K562 (cell line): ENCODE data around the gene CD44. TPM values are rescaled to one million over a fixed set of nuclear protein-coding genes. Genes with fewer than 3 reads are reported as not detected.

Experiments
- ATAC-seq: fragments of 200-7000 bp; cut with Tn5 transposase; 3 replicates; pipeline ENCODE4 v1.9.1; 2020; ENCODE audit warnings: moderate library complexity
- BruUV-seq: library from RNA; stranded (reverse); fragments of 400-500 nt; replicated peaks from 2 replicates; lab custom pipeline; 2021; lab: Mats Ljungman, UMichigan
- CTCF ChIA-PET: fragments of 300-600 bp; formaldehyde crosslinking; extraction: SDS; loops from one replicate; lab custom pipeline; 2021; ENCODE audit warnings: low intra/inter-chr PET ratio; lab: Yijun Ruan, JAX
- POLR2A ChIA-PET: fragments of 300-600, 350-650 bp; sonication (Branson Sonifier 250); formaldehyde crosslinking; extraction: SDS; loops from one replicate; lab custom pipeline; 2021; ENCODE audit warnings: antibody characterized with exemption, inconsistent platforms; lab: Yijun Ruan, JAX
- DNase-seq, 4 experiments: peaks; one replicate each; pipeline versions ENCODE4 v3.0.0 to v3.0.0-alpha.2; 2011 to 2018; ENCODE audit warnings: low spot score in 3 of 4, mixed read lengths in 3 of 4; ENCODE audit errors: extremely low read depth in 1 of 4
- FAIRE-seq: peaks from 2 replicates; lab custom pipeline; 2011; peaks lifted over from hg19 to GRCh38; lab: Jason Lieb, UNC
- H2AFZ ChIP-seq: 2 replicates; pipeline ENCODE4 v1.6.0; 2011; ENCODE audit warnings: low read depth, low read length, control low read depth, inconsistent platforms
- H3K27ac ChIP-seq: fragments of 200-600 bp; 3 replicates; pipeline ENCODE4 v1.8.0; 2011; ENCODE audit warnings: low read depth, mild to moderate bottlenecking, control low read depth, inconsistent platforms, low read length, moderate library complexity, mixed read lengths; ENCODE audit errors: extremely low read depth
- H3K27me3 ChIP-seq, 2 experiments: fragments of 300-600 bp in 1 of 2; 2 replicates in 1 of 2; 3 replicates in 1 of 2; pipeline versions ENCODE4 v1.6.0 to v1.8.0; 2011; ENCODE audit warnings: inconsistent platforms in 2 of 2, low read length in 2 of 2, mild to moderate bottlenecking in 1 of 2, mixed read lengths in 1 of 2, moderate library complexity in 1 of 2; ENCODE audit not compliant: control insufficient read depth in 2 of 2, insufficient read depth in 2 of 2
- H3K36me3 ChIP-seq: fragments of 300-600 bp; 3 replicates; pipeline ENCODE4 v1.8.0; 2011; ENCODE audit warnings: mild to moderate bottlenecking, low read length, inconsistent platforms; ENCODE audit not compliant: control insufficient read depth, insufficient read depth
- H3K4me1 ChIP-seq, 2 experiments: fragments of 200-600 bp in 1 of 2; replicated peaks in 1 of 2; 2 replicates in 1 of 2; 3 replicates in 1 of 2; pipeline versions ENCODE4 v1.5.1 to v1.8.0; 2011; ENCODE audit warnings: inconsistent platforms in 2 of 2, low read length in 2 of 2, mild to moderate bottlenecking in 1 of 2, mixed read lengths in 1 of 2, moderate library complexity in 1 of 2; ENCODE audit not compliant: control insufficient read depth in 2 of 2, insufficient read depth in 2 of 2
- H3K4me2 ChIP-seq: 2 replicates; pipeline ENCODE4 v1.6.1; 2011; ENCODE audit warnings: low read length, control low read depth, inconsistent platforms, mixed read lengths; ENCODE audit not compliant: insufficient read depth
- H3K4me3 ChIP-seq: fragments of 200-600 bp; sonication (generic), shearing (Covaris generic); 2 replicates; pipeline ENCODE4 v1.5.1; 2016; ENCODE audit warnings: control low read depth, inconsistent platforms
- H3K79me2 ChIP-seq: fragments of 200-600 bp; 3 replicates; pipeline ENCODE4 v1.8.0; 2011; ENCODE audit warnings: low read length, inconsistent platforms; ENCODE audit not compliant: control insufficient read depth, insufficient read depth
- H3K9ac ChIP-seq, 2 experiments: 2 replicates each; pipeline versions ENCODE4 v1.6.0 to v1.6.1; 2011; ENCODE audit warnings: low read depth in 2 of 2, low read length in 2 of 2, control low read depth in 1 of 2, inconsistent platforms in 1 of 2, mild to moderate bottlenecking in 1 of 2, mixed read lengths in 1 of 2; ENCODE audit not compliant: insufficient read depth in 1 of 2
- H3K9me1 ChIP-seq: one replicate; pipeline ENCODE4 v1.6.0; 2011; ENCODE audit warnings: inconsistent platforms, mild to moderate bottlenecking, low read length, moderate library complexity; ENCODE audit not compliant: control insufficient read depth, insufficient read depth
- H3K9me3 ChIP-seq: replicated peaks from 2 replicates; pipeline ENCODE4 v1.5.1; 2011; ENCODE audit warnings: low read depth, low read length, inconsistent platforms; ENCODE audit not compliant: control insufficient read depth, insufficient read depth
- H4K20me1 ChIP-seq: replicated peaks from 2 replicates; pipeline ENCODE4 v1.6.1; 2011; ENCODE audit warnings: low read length, inconsistent platforms, mixed read lengths; ENCODE audit not compliant: control insufficient read depth, insufficient read depth
- EWSR1 ChIP-seq: fragments of 450-650 bp; IDR thresholded peaks from 2 replicates; pipeline ENCODE4 v1.6.1; 2018; ENCODE audit warnings: borderline replicate concordance, mild to moderate bottlenecking, low read depth, moderate library complexity; ENCODE audit not compliant: partially characterized antibody
- FOS ChIP-seq: IDR thresholded peaks from 3 replicates; pipeline ENCODE4 v1.6.1; 2011; ENCODE audit not compliant: insufficient read length; ENCODE audit errors: extremely low read depth
- HMGN3 ChIP-seq: IDR thresholded peaks from 2 replicates; pipeline ENCODE4 v1.6.1; 2011; ENCODE audit warnings: borderline replicate concordance, low read depth, mild to moderate bottlenecking, mixed read lengths, low read length; ENCODE audit not compliant: insufficient read length; ENCODE audit errors: extremely low read depth
- ZFPM2 ChIP-seq: fragments of 250-450 bp; sonication (Bioruptor Pico); IDR thresholded peaks from 2 replicates; pipeline ENCODE4 v1.5.1; 2022; ENCODE audit warnings: mild to moderate bottlenecking
- ZNF717 ChIP-seq: fragments of 250-450 bp; sonication (Bioruptor Pico); IDR thresholded peaks from 2 replicates; pipeline ENCODE4 v1.5.0; 2021
- WGBS: fragments of 100-300 bp; shearing (Covaris generic); methylation state at CpG from one replicate; pipeline ENCODE4 v1.1.6; 2016; ENCODE audit warnings: low coverage, mixed read lengths; ENCODE audit not compliant: insufficient coverage; ENCODE audit errors: missing lambda C conversion rate; 5-methylcytosine and 5-hydroxymethylcytosine counted together
- in situ Hi-C: fragments of 300-500 bp; cut with MboI; formaldehyde crosslinking; loops from 4 replicates; pipeline ENCODE4 v1.15.0; 2018; ENCODE audit warnings: inconsistent platforms, mixed read lengths
- intact Hi-C: fragments of 100-400 bp; cut with micrococcal nuclease; formaldehyde crosslinking; loops from 2 replicates; pipeline ENCODE4 v1.14.2; 2022
- polyA plus RNA-seq, 8 experiments: library from polyadenylated mRNA; depleted of rRNA in 4 of 8; stranded (reverse) in 5 of 8; unstranded in 3 of 8; fragments of >200 nt; fragmentation: Nextera tagmentation in 2 of 8; fragmentation: Illumina TruSeq in 1 of 8; extraction: Ambion mirVana in 2 of 8; extraction: Trizol in 1 of 8; gene quantifications; 2 replicates each; pipeline versions ENCODE4 v1.2.1 to v1.2.3, GENCODE V29; 2011 to 2014; ENCODE audit warnings: inconsistent platforms in 1 of 8, missing spikeins in 1 of 8
- total RNA-seq, 7 experiments: library from RNA; depleted of rRNA in 6 of 7; stranded (reverse); fragments of >200 nt in 6 of 7; fragmentation: Illumina TruSeq in 2 of 7; extraction: Trizol in 2 of 7; gene quantifications; 2 replicates each; pipeline versions ENCODE4 v1.2.1 to v1.2.3, GENCODE V29; 2011 to 2021; ENCODE audit warnings: low replicate concordance in 1 of 7
- TF ChIP-seq, protein P1 (sequence below): fragments of 200-600 bp; sonication (generic); IDR thresholded peaks from one replicate; pipeline ENCODE4 v1.6.1; 2012; ENCODE audit warnings: mild to moderate bottlenecking, low read depth, low read length, inconsistent platforms

The CD44 gene
- total and polyA plus RNA-seq, 9 of the 15 experiments (the other 6 are each of a cell fraction or from before 2014, with no cell fraction given): 1.2 to 13.9 (median 3.0) TPM

DNA sequence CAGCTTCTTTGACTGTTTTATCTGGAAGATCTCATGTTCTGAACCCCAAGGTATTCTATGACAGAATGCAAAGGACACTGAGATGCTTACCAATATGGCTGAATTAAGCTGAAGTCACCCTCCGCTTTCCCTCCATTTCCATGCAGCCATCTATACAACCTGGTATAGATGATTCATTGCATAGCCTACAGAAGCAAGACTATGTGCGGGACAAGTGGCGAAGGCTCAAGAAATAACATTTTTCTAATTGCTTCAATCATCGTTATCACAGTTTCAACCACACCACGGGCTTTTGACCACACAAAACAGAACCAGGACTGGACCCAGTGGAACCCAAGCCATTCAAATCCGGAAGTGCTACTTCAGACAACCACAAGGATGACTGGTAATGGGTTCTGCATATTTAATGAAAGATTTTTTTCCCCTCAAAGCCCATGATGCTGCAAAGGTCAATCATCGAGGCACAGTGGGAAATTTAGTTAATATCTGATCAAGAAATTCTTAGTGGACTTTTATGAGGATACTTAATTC is 61.9 kb downstream of the CD44 start:
- ChIA-PET CTCF (no interaction called here), POLR2A (no interaction called here)
- no peaks in the 10 kb centered on the region for H3K9me1 ChIP-seq
- no peaks in the 10 kb centered on the region for H4K20me1 ChIP-seq
- BruUV-seq: no TSS peak
- no peaks in the 10 kb centered on the region; a peak in 1 of 5 replicates for H3K27me3 ChIP-seq
- no peak overlapping the region for H3K4me2 ChIP-seq
- H2AFZ ChIP-seq: no peak overlapping the region
- in situ Hi-C loops: no loop called here
- H3K27ac ChIP-seq: no peak overlapping the region
- H3K79me2 ChIP-seq: no peaks in the 10 kb centered on the region
- no peak for TF ChIP-seq EWSR1
- no peak for TF ChIP-seq ZFPM2 (CRISPR knock-in tag)
- TF ChIP-seq HMGN3: no peak
- TF ChIP-seq, protein P1, sequence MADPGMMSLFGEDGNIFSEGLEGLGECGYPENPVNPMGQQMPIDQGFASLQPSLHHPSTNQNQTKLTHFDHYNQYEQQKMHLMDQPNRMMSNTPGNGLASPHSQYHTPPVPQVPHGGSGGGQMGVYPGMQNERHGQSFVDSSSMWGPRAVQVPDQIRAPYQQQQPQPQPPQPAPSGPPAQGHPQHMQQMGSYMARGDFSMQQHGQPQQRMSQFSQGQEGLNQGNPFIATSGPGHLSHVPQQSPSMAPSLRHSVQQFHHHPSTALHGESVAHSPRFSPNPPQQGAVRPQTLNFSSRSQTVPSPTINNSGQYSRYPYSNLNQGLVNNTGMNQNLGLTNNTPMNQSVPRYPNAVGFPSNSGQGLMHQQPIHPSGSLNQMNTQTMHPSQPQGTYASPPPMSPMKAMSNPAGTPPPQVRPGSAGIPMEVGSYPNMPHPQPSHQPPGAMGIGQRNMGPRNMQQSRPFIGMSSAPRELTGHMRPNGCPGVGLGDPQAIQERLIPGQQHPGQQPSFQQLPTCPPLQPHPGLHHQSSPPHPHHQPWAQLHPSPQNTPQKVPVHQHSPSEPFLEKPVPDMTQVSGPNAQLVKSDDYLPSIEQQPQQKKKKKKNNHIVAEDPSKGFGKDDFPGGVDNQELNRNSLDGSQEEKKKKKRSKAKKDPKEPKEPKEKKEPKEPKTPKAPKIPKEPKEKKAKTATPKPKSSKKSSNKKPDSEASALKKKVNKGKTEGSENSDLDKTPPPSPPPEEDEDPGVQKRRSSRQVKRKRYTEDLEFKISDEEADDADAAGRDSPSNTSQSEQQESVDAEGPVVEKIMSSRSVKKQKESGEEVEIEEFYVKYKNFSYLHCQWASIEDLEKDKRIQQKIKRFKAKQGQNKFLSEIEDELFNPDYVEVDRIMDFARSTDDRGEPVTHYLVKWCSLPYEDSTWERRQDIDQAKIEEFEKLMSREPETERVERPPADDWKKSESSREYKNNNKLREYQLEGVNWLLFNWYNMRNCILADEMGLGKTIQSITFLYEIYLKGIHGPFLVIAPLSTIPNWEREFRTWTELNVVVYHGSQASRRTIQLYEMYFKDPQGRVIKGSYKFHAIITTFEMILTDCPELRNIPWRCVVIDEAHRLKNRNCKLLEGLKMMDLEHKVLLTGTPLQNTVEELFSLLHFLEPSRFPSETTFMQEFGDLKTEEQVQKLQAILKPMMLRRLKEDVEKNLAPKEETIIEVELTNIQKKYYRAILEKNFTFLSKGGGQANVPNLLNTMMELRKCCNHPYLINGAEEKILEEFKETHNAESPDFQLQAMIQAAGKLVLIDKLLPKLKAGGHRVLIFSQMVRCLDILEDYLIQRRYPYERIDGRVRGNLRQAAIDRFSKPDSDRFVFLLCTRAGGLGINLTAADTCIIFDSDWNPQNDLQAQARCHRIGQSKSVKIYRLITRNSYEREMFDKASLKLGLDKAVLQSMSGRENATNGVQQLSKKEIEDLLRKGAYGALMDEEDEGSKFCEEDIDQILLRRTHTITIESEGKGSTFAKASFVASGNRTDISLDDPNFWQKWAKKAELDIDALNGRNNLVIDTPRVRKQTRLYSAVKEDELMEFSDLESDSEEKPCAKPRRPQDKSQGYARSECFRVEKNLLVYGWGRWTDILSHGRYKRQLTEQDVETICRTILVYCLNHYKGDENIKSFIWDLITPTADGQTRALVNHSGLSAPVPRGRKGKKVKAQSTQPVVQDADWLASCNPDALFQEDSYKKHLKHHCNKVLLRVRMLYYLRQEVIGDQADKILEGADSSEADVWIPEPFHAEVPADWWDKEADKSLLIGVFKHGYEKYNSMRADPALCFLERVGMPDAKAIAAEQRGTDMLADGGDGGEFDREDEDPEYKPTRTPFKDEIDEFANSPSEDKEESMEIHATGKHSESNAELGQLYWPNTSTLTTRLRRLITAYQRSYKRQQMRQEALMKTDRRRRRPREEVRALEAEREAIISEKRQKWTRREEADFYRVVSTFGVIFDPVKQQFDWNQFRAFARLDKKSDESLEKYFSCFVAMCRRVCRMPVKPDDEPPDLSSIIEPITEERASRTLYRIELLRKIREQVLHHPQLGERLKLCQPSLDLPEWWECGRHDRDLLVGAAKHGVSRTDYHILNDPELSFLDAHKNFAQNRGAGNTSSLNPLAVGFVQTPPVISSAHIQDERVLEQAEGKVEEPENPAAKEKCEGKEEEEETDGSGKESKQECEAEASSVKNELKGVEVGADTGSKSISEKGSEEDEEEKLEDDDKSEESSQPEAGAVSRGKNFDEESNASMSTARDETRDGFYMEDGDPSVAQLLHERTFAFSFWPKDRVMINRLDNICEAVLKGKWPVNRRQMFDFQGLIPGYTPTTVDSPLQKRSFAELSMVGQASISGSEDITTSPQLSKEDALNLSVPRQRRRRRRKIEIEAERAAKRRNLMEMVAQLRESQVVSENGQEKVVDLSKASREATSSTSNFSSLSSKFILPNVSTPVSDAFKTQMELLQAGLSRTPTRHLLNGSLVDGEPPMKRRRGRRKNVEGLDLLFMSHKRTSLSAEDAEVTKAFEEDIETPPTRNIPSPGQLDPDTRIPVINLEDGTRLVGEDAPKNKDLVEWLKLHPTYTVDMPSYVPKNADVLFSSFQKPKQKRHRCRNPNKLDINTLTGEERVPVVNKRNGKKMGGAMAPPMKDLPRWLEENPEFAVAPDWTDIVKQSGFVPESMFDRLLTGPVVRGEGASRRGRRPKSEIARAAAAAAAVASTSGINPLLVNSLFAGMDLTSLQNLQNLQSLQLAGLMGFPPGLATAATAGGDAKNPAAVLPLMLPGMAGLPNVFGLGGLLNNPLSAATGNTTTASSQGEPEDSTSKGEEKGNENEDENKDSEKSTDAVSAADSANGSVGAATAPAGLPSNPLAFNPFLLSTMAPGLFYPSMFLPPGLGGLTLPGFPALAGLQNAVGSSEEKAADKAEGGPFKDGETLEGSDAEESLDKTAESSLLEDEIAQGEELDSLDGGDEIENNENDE: no peak
- TF ChIP-seq ZNF717 (CRISPR knock-in tag): no peak
- TF ChIP-seq FOS: no peak
- H3K36me3 ChIP-seq: no peaks in the 10 kb centered on the region
- no peak overlapping the region for H3K4me3 ChIP-seq
- DNase-seq: no peak
- no peak for ATAC-seq
- no peaks in the 10 kb centered on the region for H3K4me1 ChIP-seq
- intact Hi-C loops: no loop called here
- under 1% methylated on average over 7 of the region's 7 CpGs for WGBS
- no peak overlapping the region for H3K9ac ChIP-seq
- H3K9me3 ChIP-seq: no peaks in the 10 kb centered on the region
- no peak for FAIRE-seq
